Measurements from ENCODE around the gene ACVR1. TPM values are rescaled to one million over a fixed set of nuclear protein-coding genes. Genes with fewer than 3 reads are reported as not detected.

ACVR1 gene
- total RNA-seq, 1 donor from 2014 or later, result 34.4 TPM

GRCh38 chr2:157877761-157878400 is 1.8 kb upstream of the ACVR1 start:
- H3K4me1 ChIP-seq, result peaks cover 21% of the 10 kb centered on the region
- intact Hi-C loops (cut with DNase I), result loop anchor here (10.0 kb wide), 1 partner anchor 93 kb away; no protein-coding TSS in a partner anchor
- TF ChIP-seq CTCF (IDR thresholded peaks at IDR 0.05), result no peak
- H3K36me3 ChIP-seq, result no peaks in the 10 kb centered on the region
- DNase-seq (no peak), ATAC-seq (no peak)
- no peak overlapping the region for H3K27ac ChIP-seq
- H3K4me3 ChIP-seq, result no peak overlapping the region
- H3K27me3 ChIP-seq, result no peaks in the 10 kb centered on the region
- H3K9me3 ChIP-seq, result no peaks in the 10 kb centered on the region

- no peaks in the 10 kb centered on the region for H3K36me3 ChIP-seq
- no peaks in the 10 kb centered on the region for H3K27me3 ChIP-seq
- DNase-seq (no peak), ATAC-seq (no peak)
- peaks cover 21% of the 10 kb centered on the region for H3K4me1 ChIP-seq
- intact Hi-C loops (cut with DNase I), result loop anchor here (10.0 kb wide), 1 partner anchor 92 kb away; no protein-coding TSS in a partner anchor
- H3K27ac ChIP-seq, result peak overlapping the region; percentile 94
- peak overlapping the region; percentile 77 for H3K4me3 ChIP-seq
- no peaks in the 10 kb centered on the region for H3K9me3 ChIP-seq
- TF ChIP-seq CTCF (IDR thresholded peaks at IDR 0.05), result no peak
These were observed 632 bp upstream of the ACVR1 start for GRCh38 chr2:157876786-157877138.

GRCh38 chr2:157875641-157876065 is 477 bp downstream of the ACVR1 start:
- peak overlapping the region; percentile 77 for H3K4me3 ChIP-seq
- no peaks in the 10 kb centered on the region for H3K36me3 ChIP-seq
- intact Hi-C loops (cut with DNase I), result loop anchor here (10.0 kb wide), 1 partner anchor 91 kb away; no protein-coding TSS in a partner anchor
- TF ChIP-seq CTCF (IDR thresholded peaks at IDR 0.05), result no peak
- DNase-seq (peak; percentile 85), ATAC-seq (peak; percentile 63)
- no peaks in the 10 kb centered on the region for H3K27me3 ChIP-seq
- H3K27ac ChIP-seq, result peak overlapping the region; percentile 94
- peaks cover 21% of the 10 kb centered on the region for H3K4me1 ChIP-seq
- H3K9me3 ChIP-seq, result no peaks in the 10 kb centered on the region

- peaks cover 21% of the 10 kb centered on the region for H3K4me1 ChIP-seq
- peak overlapping the region; percentile 77 for H3K4me3 ChIP-seq
- no peaks in the 10 kb centered on the region for H3K9me3 ChIP-seq
- intact Hi-C loops (cut with DNase I), result loop anchor here (10.0 kb wide), 1 partner anchor 90 kb away; no protein-coding TSS in a partner anchor
- H3K36me3 ChIP-seq, result no peaks in the 10 kb centered on the region
- peak overlapping the region; percentile 80 for H3K27ac ChIP-seq
- no peak for TF ChIP-seq CTCF (IDR thresholded peaks at IDR 0.05)
- ATAC-seq (no peak), DNase-seq (peak; percentile 70)
- H3K27me3 ChIP-seq, result no peaks in the 10 kb centered on the region
These were observed 1.0 kb downstream of the ACVR1 start for GRCh38 chr2:157874997-157875640.

GRCh38 chr2:157874348-157874747 is 1.8 kb downstream of the ACVR1 start:
- Histone ChIP-seq H3K36me3 (no peaks in the 10 kb centered on the region), H3K27me3 (no peaks in the 10 kb centered on the region), H3K9me3 (no peaks in the 10 kb centered on the region), H3K4me1 (peaks cover 24% of the 10 kb centered on the region), H3K27ac (peak overlapping the region; percentile 80), H3K4me3 (peak overlapping the region; percentile 77)
- ATAC-seq (no peak), DNase-seq (no peak)
- TF ChIP-seq CTCF (IDR thresholded peaks at IDR 0.05), result no peak
- intact Hi-C loops (cut with DNase I), result loop anchor here (10.0 kb wide), 1 partner anchor 90 kb away; no protein-coding TSS in a partner anchor
